Lower lobe of right lung (tissue), 2 donors: ENCODE measurements around the gene UBXN6. TPM values are rescaled to one million over a fixed set of nuclear protein-coding genes. Genes with fewer than 3 reads are reported as not detected.

Source experiments
- ATAC-seq, 2 donors: fragments of 200-7000 bp; cut with Tn5 transposase; one replicate each; pipeline ENCODE4 v1.9.1; 2020 to 2022; ENCODE audit warnings: mild to moderate bottlenecking in 2 of 2, moderate library complexity in 2 of 2
- DNase-seq: peaks from one replicate; pipeline ENCODE4 v3.0.0-alpha.2; 2020
- H3K27ac ChIP-seq: fragments of 200-600 bp; one replicate; pipeline ENCODE4 v1.8.0; 2022
- H3K27me3 ChIP-seq: fragments of 200-600 bp; one replicate; pipeline ENCODE4 v1.8.0; 2022; ENCODE audit warnings: low read depth
- H3K36me3 ChIP-seq: fragments of 200-600 bp; one replicate; pipeline ENCODE4 v1.8.0; 2022; ENCODE audit warnings: mild to moderate bottlenecking
- H3K4me1 ChIP-seq: fragments of 200-600 bp; one replicate; pipeline ENCODE4 v1.8.0; 2022
- H3K4me3 ChIP-seq: fragments of 200-600 bp; one replicate; pipeline ENCODE4 v1.8.0; 2022; ENCODE audit warnings: mild to moderate bottlenecking
- H3K9me3 ChIP-seq: fragments of 200-600 bp; one replicate; pipeline ENCODE4 v1.8.0; 2022
- CTCF ChIP-seq: fragments of 200-600 bp; IDR thresholded peaks from one replicate; pipeline ENCODE4 v1.8.0; 2022; ENCODE audit warnings: antibody characterized with exemption, mild to moderate bottlenecking
- intact Hi-C: fragments of 100-400 bp; cut with DNase I; formaldehyde crosslinking; loops from one replicate; pipeline ENCODE4 v1.11.0; 2022
- total RNA-seq: library from RNA; stranded (reverse); fragmentation: NEBNext Ultra II Directional; extraction: Animal tissue kit (Norgen Biotek cat#: 25700); gene quantifications from one replicate; pipeline ENCODE4 v1.2.1, GENCODE V29; 2021
- donor health status: DM: no; HTN: yes; CAD: no; lungs with severe emphysema.

UBXN6 gene
- total RNA-seq, 1 donor from 2014 or later = 86.1 TPM

- no peak overlapping the region for H3K27ac ChIP-seq
- ATAC-seq (no peak), DNase-seq (no peak)
- no peak for TF ChIP-seq CTCF
- H3K27me3 ChIP-seq = no peaks in the 10 kb centered on the region
- H3K36me3 ChIP-seq = peaks cover 46% of the 10 kb centered on the region
- no peak overlapping the region for H3K4me3 ChIP-seq
- H3K9me3 ChIP-seq = no peaks in the 10 kb centered on the region
- intact Hi-C loops = no loop called here
- no peaks in the 10 kb centered on the region for H3K4me1 ChIP-seq
Measured at GRCh38 chr19:4504297-4504701, 46.7 kb upstream of the UBXN6 start.

- TF ChIP-seq CTCF = no peak
- peaks cover 50% of the 10 kb centered on the region for H3K36me3 ChIP-seq
- H3K4me1 ChIP-seq = no peaks in the 10 kb centered on the region
- DNase-seq (no peak), ATAC-seq (no peak)
- no peaks in the 10 kb centered on the region for H3K9me3 ChIP-seq
- no peak overlapping the region for H3K4me3 ChIP-seq
- H3K27ac ChIP-seq = no peak overlapping the region
- intact Hi-C loops = no loop called here
- H3K27me3 ChIP-seq = no peaks in the 10 kb centered on the region
Measured at GRCh38 chr19:4503825-4504170, 46.2 kb upstream of the UBXN6 start.

- no peak for TF ChIP-seq CTCF
- H3K9me3 ChIP-seq = no peaks in the 10 kb centered on the region
- DNase-seq = no peak
- no peak for ATAC-seq
- H3K36me3 ChIP-seq = peaks cover 55% of the 10 kb centered on the region
- intact Hi-C loops = no loop called here
- no peaks in the 10 kb centered on the region for H3K4me1 ChIP-seq
- H3K27me3 ChIP-seq = no peaks in the 10 kb centered on the region
- no peak overlapping the region for H3K4me3 ChIP-seq
- no peak overlapping the region for H3K27ac ChIP-seq
Measured at GRCh38 chr19:4503132-4503824, 45.7 kb upstream of the UBXN6 start.

GRCh38 chr19:4502282-4503131 lies 44.9 kb upstream of the UBXN6 start:
- no peaks in the 10 kb centered on the region for H3K4me1 ChIP-seq
- H3K9me3 ChIP-seq = no peaks in the 10 kb centered on the region
- no peaks in the 10 kb centered on the region for H3K27me3 ChIP-seq
- no peak for TF ChIP-seq CTCF
- peaks cover 62% of the 10 kb centered on the region for H3K36me3 ChIP-seq
- no peak overlapping the region for H3K4me3 ChIP-seq
- ATAC-seq = no peak
- no peak overlapping the region for H3K27ac ChIP-seq
- no peak for DNase-seq
- intact Hi-C loops = no loop called here

GRCh38 chr19:4501691-4502090 lies 44.1 kb upstream of the UBXN6 start:
- ATAC-seq = no peak
- no peaks in the 10 kb centered on the region for H3K4me1 ChIP-seq
- H3K27ac ChIP-seq = no peak overlapping the region
- H3K9me3 ChIP-seq = no peaks in the 10 kb centered on the region
- intact Hi-C loops = no loop called here
- TF ChIP-seq CTCF = no peak
- peaks cover 71% of the 10 kb centered on the region for H3K36me3 ChIP-seq
- no peak overlapping the region for H3K4me3 ChIP-seq
- DNase-seq = no peak
- no peaks in the 10 kb centered on the region for H3K27me3 ChIP-seq
